Activated gamma-delta T cell (primary cell): ENCODE results near the gene GLI3.

Experiments
- DNase-seq: peaks from one replicate; lab custom pipeline; 2025; lab: John Stamatoyannopoulos, UW
- total RNA-seq, 2 donors: gene quantifications; one replicate each; lab custom pipeline; 2026; lab: John Stamatoyannopoulos, UW

The GLI3 gene
- total RNA-seq = 0.04 to 0.10 reads per million in 2 donors

GRCh38 chr7:42236976-42237810 is at the start of gene GLI3:
Gene GLI3, minus strand, starts transcription at chr7:42237209. Its CDS starts 13,956 bp downstream, at chr7:42223253.
- no peak for DNase-seq

- no peak for DNase-seq
These were observed 48.4 kb upstream of the GLI3 start for GRCh38 chr7:42285383-42285824.

GRCh38 chr7:42283553-42283952 is 46.5 kb upstream of the GLI3 start:
- DNase-seq = no peak

GRCh38 chr7:42278344-42278743 is 41.3 kb upstream of the GLI3 start:
- DNase-seq = no peak

DNA sequence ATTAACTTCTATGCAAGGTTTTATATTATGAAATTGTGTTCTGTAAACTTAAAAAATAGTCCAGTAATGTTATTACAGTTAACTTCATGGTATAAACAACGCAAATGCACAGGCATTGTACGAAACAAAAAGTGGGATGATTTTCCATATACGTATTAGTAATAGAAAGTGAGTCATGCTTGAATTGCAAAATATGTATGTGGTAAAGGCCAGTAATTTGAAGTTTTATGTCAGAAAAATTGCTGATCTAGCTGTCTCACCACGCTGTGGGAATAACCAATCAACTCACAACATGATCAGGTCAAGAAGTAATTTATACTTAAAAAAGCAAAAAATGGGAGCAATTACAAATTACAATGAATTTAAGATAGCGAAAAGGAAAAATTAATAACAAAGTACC is 37.0 kb upstream of the GLI3 start:
- DNase-seq = no peak

- no peak for DNase-seq
These were observed 36.0 kb upstream of the GLI3 start for GRCh38 chr7:42272793-42273665.

DNA sequence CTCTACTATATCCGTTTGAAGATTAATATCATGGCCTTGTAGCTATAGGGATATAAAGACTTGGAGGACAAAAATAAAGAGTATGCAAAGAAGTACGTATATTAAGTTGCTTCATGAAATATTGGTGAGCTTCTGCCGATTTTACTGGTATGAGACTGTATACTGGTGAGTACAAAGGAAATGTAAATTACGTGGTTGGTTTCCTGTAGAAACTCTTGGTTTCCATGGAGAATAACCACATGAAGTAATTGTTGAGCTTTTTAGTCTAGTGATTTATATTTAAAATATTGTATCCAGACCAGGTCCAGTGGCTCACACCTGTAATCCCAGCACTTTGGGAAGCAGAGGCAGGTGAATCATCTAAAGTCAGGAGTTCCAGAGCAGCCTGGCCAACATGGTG is 32.2 kb upstream of the GLI3 start:
- DNase-seq = no peak

DNA sequence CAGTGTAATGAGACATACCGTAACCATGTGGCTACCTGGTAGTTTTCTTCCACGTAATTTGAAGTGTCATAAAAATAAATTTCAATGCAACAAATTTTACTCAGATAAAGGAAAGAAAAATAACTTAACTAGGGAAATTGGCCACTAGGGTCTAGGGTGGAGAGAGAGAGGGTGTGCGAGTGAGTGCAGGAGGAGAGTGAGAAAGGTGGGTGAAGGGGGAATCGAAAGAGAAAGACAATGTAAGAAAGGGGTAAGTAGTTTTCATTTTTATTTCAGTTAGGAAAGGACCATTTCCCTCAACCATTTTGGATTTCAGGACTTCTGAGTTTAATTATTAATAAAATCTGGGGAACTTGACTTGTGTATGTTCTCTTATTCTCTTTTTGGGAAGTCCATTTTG is 27.7 kb upstream of the GLI3 start:
- no peak for DNase-seq

- no peak for DNase-seq
These were observed 27.0 kb upstream of the GLI3 start for GRCh38 chr7:42263971-42264370.

DNA sequence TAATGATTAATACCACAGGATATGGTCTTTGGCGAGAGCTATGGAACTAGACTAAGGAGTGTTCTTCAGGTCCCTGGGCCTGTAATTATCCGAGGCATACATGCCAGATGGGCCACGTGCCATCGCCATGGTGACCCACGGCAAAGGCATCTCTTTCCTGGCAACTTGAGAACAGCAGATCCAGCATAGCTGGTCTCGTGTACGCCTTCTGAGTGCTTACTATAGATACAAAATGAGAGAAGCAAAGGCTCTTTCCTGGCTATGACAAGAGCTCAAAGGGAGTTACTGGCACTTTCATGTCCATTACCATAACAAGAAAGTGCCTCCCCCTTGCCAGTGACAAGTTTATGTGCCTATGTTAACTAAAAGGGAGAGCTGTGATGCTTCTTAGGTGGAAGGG is 26.0 kb upstream of the GLI3 start:
- no peak for DNase-seq

- DNase-seq = no peak
These were observed 17.2 kb upstream of the GLI3 start for GRCh38 chr7:42254217-42254616.

GRCh38 chr7:42253316-42253715 is 16.3 kb upstream of the GLI3 start:
- no peak for DNase-seq

GRCh38 chr7:42250411-42250810 is 13.4 kb upstream of the GLI3 start:
- no peak for DNase-seq

GRCh38 chr7:42248579-42248978 is 11.6 kb upstream of the GLI3 start:
- DNase-seq = no peak

GRCh38 chr7:42247301-42247700 is 10.3 kb upstream of the GLI3 start:
- no peak for DNase-seq

- DNase-seq = no peak
These were observed 7.8 kb upstream of the GLI3 start for GRCh38 chr7:42244828-42245227.

DNA sequence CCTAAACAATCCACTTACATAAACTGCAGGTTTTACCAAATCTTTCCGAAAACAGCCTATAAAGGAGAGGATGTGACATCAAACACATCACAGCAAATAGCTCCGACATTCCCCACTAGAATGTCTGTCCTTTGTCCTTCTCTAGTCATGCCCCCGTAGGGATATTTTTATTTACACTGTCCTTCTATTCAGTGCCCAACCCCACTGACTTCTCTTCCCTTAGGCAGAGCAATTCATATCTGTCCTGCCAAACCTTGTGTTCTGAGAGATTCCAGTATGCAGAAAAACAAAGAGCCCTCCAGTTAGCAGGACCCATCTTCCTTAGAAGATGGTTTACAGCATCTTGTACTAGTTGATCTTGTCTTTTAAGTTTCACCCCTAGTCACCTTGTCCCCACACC is 5.4 kb upstream of the GLI3 start:
- no peak for DNase-seq

- no peak for DNase-seq
These were observed 4.4 kb upstream of the GLI3 start for GRCh38 chr7:42241424-42241823.

- no peak for DNase-seq
These were observed 3.4 kb upstream of the GLI3 start for GRCh38 chr7:42240416-42240815.

GRCh38 chr7:42238709-42239366 is 1.8 kb upstream of the GLI3 start:
- no peak for DNase-seq

DNA sequence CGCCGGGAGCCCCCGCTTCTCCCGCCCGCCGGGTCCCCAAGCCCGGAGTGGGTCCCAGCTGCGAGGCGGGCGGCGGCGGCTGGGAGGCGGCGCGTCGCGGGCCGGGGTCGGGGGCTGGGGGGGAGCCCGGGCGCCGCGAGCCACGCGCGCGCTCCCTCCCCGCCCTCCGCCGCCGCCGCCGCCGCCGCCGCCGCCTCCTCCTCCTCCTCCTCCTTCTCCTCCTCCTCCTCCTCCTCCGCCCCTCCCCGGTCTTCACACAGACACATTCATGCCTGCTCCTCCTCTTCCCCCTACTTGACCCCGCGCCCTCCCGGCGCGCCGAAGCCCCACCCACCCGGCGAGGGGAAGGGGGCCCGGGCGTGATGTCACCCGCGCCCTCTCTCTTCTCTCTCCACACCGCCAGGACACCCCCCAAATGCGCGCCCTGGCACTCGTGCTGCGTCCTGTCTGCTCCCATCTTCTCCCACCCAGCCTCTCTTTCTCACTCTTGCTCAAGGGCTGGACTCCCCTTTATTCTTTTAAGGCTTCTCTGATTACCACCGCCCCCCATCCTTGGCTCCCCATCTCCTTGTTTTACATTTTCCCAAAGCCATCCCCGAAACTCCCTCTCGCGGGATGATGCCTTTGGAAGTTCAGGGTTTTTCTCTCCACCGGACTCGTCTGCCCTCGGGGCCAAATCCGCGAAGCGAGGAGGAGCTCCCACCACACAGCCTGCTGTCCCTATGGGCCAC is 967 bp upstream of the GLI3 start:
- DNase-seq = no peak
